ENCODE measurements around the gene TMEM267.
"Not testable (repeated sequence)": the region's sequence is repeated elsewhere in the genome, so short reads cannot be mapped to it uniquely, and the experiment has no call there.

Gene TMEM267, protein sequence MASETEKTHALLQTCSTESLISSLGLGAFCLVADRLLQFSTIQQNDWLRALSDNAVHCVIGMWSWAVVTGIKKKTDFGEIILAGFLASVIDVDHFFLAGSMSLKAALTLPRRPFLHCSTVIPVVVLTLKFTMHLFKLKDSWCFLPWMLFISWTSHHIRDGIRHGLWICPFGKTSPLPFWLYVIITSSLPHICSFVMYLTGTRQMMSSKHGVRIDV

DNA sequence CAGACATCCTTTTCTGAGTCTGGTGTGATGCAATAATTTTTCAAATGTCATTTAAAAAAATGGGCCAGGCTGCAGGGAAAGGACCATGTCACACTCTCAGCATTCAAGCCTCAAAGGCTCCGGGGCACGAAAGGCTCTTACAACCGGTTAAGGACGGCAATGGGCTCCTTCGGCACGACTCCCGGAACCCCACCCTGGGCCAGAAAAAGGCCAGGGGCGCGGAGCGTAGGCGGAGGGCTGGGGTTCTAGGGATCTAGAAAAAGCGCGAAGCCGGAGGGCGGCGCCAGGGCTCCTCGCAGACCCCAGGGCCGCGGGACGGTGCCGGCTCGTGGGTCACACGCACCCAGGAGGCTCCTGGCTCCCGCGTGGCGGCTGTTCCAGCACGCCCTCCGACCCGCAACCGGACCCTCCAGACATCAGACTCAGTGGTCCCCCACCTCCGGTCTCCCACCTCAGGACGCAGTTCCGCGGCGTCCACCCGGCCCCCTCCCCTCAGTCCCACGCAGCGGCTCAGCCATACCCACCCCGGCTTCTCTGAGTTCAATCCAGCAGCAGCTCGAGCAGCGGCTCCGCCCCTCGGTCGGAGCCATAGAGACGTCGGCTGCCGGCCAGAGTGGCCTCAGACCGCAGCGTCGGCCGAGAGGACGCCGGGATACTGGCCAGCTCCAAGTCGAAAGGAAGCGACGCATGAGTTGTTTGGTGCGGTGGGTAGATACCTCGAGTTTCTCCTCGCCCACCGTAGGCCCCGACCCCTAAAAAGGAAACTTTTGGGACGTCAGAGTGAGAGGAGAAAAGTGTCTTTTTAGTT, at the start of gene TMEM267:
Gene TMEM267, minus strand, starts transcription at position 568 of the 808 bp plus-strand sequence. CDS start 29,896 bp downstream, outside the sequence.
- peak; percentile 25 for FAIRE-seq

DNA sequence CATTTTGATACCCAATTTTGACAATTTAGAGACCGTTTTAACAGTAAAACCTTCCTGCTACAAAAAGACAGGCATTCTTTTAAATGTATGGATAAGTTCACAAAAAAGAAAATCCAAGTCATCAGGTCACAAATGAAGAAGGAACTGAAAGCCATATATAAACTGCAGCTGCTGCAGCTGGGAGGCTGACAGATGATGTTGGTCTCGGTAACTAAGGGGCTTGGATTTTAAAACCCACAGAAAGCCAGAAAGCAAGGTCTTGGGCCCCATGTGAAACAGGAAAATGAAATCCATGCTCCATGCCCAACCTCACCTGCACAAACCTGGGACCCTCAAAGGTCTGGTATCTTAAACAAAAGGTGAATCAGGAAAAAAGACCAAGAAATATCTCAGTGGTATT, 47.0 kb upstream of the TMEM267 start:
- no peak for FAIRE-seq

DNA sequence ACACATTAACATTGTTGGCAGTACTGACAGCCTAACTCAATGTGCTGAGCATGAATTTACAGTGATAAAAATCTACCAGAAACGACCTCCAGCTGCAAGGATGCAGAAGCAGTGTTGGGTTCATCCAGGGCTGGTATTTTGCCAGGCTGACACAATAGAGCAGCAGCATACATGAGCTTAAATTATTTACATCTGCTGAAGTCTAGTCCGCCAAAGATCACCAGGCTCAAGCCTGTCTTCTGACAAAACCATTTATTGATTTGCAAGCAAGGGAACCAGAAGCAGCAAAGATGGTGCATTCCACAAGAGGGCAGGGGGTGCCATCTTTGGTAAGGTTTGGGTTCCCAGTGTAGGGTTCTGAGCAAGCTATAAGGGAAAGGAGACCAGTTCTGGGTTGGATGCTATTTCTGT, 40.0 kb upstream of the TMEM267 start:
- FAIRE-seq: no peak

DNA sequence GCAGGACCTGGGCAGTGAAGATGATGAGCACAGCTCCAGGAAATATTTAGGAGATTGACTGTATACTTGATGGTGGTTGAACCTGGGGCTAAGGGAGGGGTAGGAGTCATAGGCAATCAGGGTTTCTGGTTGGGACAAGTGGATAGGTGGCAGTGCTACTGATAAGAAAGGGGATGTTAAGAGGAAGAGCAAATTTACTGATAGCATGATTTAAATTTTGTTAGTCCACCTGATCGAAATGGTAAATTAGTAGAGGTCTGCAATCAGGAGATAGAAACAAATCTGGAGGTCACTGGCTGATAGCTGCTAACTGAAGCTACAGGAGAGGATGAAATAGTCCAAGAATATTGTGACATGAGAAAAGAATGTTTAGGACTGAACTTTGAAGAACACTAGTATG, 37.0 kb upstream of the TMEM267 start:
- FAIRE-seq: no peak

DNA sequence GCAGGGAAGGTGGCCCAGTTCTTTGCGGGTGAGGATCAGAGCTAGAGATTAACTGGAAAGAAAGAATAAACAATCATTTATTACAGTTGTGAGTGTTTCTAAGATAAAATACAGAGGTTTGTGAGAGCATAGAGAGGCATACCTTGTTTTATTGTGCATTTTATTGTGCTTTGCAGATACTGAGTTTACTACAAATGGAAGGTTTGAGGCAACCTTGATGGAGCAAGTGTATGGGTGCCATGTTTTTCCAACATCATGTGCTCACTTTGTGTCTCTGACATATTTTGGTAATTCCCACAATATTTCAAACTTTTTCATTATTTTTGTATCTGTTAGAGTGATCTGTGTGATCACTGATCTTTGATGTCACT, 32.0 kb upstream of the TMEM267 start:
- no peak for FAIRE-seq

DNA sequence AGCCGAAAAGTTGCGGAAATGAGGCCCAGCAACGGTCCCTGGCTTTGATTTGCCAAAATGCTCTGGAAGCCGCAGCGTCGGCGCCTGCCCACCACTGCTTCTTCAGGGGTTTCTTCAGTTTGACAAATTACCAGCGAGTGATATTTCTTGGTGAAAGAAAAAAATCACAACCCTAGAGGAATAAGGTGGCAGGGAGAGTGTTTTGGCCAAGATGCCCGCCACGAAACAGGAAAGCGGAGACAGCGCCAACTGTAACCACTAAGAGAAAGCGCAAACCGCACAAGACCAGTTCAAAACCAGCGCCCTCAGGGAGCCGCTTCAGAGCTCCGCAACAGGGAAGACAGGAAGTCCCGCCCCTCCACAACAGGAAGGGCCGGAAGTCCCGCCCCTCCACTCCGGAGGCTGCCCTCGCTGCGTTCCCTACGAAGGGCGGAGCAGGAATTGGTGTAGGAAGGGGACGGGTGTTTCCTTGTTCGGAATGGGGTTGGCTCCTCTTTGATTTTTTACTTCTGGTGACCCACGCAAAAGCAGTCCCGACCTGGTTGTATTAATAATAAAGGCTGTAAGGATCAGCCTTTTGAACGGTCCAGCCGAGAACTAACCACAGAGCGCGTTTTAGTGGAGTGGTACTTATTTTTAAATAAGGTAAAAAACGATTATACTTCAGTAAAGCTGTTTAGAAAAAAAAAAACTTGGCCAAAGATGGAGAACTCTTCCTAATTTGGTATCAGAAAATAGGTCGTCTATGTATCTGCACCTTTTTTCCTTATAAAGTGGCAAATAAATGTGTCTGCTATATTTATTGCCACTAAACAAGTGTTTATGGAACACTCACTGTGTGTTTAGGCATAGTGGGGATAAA, 31.4 kb upstream of the TMEM267 start, which contains the start of gene C5orf34:
Gene C5orf34, minus strand, starts transcription at position 333 of the 862 bp plus-strand sequence. CDS start 5,809 bp downstream, outside the sequence.
- peak; percentile 54 for FAIRE-seq

DNA sequence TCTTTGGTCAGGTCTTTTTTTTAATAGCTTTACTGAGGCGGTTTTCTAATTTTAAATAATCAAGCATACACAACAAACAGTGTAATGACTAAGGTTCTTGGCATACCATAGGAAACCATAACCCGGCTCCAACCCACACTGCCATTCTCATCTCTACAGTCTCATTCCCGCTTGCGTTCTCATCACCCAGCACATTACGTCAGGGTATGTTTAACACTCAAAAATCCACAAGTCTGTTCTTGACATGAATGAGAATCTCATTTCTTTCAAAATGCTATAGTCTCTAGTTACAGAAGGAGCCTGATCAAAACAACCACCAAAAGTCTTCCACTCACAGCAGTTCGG, 30.8 kb upstream of the TMEM267 start:
- FAIRE-seq: no peak

DNA sequence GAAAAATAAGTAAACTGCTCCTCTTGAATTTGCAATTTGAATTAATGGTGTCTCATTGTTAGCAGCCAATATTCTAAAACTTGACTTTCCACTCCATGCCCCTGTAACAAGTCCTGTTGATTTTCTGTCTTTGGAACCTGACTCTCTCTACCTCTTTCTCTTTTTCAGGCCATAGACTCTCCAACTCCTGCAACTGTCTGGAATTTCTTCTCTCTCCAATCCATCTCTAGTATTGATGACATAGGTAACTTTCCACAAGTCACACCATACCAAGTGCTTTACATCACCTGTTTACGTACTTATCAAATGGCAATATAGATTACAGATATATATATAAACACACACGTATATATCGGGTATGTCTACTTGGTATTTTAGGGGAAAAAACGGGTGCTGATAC, 30.4 kb upstream of the TMEM267 start:
- no peak for FAIRE-seq

DNA sequence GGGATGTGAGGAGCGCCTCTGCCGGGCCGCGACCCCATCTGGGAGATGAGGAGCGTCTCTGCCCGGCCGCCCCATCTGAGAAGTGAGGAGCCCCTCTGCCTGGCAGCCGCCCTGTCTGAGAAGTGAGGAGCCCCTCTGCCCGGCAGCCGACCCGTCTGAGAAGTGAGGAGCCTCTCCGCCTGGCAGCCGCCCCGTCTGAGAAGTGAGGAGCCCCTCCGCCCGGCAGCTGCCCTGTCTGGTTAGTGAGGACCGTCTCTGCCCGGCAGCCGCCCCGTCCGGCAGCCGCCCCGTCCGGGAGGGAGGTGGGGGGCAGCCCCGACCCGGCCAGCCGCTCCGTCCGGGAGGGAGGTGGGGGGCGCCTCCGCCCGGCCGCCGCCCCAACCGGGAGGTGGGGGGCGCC, 27.4 kb upstream of the TMEM267 start:
- FAIRE-seq: not testable (repeated sequence)

DNA sequence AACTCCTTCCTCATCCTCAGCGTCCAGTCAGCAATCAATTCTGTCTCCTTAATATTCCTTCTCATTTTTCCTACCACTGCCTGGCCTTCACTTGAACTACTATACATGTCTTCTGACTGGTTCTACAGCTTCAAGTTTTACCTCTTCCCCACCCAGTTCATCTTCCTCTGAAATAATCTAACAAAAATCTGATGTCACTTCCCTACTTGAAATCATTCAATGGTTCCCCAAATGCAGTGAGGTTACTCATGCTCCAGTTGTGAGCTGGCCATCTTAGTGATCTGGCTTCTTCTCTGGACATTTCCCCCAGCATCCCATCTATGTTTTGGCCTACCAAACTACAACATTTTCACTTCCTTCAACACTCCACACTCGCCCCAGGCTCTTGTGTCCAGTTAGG, 14.9 kb upstream of the TMEM267 start:
- FAIRE-seq: no peak

DNA sequence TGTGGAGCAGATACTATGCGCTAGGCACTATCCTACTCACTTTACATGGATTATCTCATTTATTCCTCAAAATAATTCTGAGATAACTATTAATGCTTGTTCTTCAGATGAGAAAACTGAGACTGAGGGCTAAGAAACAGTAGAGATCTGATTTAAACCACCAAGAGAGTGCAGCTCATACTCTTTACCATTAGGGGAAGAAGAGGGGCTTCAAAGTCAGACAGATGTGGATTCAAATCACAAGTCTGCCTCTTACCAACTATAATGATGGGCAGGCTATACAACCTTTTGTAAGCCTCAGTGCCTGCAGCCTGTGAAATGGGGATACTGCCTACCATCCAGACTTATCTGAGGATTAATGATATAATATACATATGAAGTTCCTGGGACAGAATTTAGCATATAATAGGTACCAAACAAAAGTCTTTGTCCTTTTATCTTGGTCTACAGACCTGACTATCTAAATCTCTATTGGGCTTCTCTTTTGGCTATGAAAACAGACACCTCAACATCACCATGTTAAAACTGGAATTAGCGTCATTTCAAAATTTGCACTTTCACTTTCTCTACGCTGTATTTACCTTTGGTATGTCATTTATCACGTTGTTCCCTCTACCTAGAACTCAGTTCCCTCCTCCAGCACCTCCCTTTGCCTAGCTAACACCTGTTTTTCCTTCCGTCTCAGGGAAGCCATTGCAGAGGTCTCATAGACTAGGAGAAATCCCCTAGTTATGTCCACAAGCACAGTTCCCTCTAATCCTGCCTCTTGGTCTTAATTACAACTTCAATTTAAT, 13.8 kb upstream of the TMEM267 start:
- no peak for FAIRE-seq

DNA sequence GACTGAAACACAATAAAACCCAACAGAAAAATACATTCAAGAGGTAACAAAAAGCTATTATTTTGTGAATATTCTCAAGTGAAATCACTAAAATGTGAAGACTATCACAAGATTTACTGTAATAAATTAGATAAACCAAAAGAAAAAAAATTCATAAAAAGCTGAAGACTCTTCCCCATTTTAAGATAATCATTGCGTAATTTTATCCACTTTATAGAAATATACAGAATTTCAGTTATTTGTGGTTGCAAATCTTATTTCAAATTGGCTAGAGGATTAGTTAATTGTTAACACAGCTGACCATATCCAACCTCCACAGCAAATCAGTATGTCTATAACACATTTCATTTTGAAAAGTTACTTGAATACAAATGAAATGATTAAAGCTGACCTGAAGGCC, 7.7 kb upstream of the TMEM267 start:
- FAIRE-seq: no peak

DNA sequence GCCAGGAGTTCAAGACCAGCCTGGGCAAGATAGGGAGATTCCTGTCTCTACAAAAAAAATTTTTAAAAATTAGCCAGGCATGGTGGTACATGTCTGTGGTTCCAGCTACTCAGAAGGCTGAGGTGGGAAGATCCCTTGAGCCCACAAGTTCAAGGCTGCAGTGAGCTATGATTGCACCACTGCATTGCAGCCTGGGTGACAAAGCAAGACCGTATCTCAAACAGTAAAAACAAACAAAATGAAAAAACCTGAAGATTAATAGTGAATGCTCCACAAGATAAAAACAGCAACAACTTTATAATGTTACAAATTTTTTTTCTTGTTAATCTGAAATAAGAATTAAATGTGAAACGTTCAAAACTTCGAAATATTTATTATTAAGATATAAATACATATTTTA, 2.7 kb upstream of the TMEM267 start:
- no peak for FAIRE-seq

DNA sequence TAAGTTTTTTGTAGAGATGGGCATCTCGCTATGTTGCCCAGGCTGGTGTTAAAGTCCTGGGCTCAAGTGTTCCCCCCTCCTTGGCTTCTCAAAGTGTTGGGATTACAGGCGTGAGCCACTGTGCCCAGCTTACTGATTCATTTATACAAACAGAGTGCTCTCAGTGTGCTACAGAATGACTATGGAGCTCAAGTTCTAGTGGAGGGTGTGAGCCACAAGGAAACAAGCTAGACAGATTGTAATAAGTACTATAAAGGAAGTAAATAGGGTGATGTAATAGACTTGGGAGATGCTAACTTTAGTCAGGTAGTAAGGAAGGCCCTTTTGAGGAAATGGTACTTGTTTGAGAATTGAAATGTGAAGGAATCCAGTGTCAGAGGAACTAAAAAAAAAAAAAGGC, 1.7 kb upstream of the TMEM267 start:
- no peak for FAIRE-seq

DNA sequence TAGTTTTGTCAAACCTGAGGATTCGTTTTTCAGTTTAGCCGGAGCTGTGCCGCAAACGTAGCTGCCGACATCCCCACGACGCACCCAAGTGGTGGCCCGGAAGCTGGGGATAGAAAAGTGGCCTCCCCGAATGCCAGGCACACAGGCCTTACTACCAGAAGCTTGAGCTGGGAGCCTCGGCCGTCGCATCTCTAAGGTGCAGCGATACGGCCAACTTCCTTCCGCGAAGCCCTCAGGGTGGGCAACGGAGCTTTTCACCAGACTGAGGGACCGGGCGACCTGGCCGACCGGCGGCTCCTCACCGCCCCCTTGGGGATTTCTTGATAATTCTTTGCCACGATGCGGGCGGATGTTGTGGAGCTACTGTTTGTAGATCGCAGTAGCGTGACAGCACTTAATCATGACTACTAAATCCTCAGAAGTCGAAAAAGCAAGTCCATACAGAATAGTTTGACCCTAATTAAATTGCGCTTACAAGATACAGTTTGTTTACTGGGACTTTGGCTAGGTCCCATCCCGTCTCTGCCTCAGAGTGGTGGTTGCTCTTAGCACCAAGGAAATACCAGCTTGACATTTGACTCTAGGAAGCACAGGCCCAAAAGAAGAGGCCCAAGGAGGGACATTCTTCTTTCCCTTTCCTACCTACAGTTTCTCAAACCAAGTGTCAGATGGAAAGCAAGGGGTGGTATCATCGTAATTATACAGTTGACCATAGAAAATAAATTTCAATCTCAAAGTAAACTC, 613 bp upstream of the TMEM267 start:
- FAIRE-seq: no peak

DNA sequence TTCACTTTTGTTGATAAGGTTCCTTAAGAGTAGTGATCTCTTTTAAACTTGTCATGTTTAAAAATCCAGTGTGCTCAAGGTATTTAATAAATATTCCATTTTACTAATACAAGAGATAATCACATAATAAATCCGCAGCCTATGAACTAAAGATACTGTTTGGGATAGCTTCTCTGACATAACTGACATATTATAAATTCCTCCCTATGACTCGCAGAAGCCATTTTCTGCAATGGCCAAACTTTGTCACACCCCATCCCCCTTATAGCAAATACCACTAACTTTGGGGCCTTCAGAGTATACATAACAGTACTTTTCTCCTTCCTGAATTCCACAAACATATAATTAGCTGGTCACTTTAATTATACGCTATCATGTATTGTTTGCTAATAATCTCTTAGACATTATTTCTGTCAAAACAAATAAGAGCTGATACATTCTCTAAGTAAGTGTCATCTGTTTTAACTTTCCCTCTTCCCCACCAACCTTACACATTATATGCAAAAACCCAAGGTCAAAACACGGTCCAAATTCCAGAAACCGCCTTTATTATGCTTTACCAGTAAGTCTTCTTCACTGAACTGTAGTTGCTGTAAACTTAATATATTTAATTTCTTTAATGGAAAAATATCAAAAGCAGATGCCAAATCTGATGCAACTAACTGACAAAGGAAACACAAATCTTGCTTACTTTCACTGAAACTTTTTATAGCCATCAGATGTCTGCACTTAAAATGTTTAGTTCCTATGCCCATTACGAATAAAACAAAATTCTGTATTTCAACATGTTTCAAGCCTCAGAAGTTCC, 971 bp downstream of the TMEM267 start:
- FAIRE-seq: no peak

DNA sequence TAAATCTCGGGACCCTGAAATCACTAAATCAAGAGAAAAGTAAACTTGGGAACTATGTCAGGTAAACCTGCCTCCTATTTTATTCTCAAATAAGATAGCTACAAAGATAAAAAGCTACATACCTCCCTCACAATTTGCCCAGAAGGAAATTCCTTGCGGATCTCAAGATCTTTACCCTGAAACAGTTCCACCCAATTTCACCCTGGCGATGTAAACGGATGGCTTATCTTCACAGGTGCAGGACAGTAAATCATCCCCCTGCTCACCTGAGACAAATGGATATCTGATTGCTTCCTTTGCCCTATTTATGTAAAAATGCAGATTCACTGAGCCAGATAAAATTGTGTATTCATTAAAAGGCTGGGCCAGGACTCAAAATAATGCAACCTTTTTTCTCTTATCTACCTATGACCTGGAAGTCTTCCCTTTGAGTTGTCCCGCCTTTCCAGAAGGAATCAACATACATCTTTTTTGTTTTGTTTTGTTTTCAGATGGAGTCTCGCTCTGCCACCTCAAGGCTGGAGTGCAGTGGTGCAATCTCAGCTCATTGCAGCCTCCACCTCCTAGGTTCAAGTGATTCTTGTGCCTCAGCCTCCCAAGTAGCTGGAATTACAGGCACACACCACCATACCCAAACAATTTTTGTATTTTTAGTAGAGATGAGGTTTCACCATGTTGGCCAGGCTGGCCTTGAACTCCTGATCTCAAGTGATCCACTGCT, 13.8 kb downstream of the TMEM267 start:
- FAIRE-seq: no peak

DNA sequence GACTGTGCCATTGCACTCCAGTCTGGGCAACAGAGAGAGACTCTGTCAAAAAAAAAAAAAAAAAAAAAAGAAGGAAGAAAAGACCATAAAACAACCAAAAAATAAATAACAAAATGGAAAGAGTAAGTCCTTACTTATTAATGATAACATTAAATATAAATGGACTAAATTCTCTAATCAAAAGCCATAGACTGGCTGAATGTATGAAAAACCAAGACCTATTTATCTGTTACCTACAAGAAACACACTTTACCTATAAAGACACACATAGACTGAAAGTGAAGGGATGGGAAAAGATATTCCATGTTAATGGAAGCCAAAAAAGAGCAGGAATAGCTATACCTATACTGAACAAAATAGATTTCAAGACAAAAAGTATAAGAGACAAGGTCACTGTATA, 16.6 kb downstream of the TMEM267 start:
- FAIRE-seq: no peak

DNA sequence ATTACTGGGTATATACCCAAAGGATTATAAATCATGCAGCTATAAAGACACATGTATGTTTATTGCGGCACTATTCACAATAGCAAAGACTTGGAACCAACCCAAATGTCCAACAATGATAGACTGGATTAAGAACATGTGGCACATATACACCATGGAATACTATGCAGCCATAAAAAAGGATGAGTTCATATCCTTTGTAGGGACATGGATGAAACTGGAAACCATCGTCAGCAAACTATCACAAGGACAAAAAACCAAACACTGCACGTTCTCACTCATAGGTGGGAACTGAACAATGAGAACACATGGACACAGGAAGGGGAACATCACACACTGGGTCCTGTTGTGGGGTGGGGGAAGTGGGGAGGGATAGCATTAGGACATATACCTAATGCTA, 18.2 kb downstream of the TMEM267 start:
- FAIRE-seq: not testable (repeated sequence)

DNA sequence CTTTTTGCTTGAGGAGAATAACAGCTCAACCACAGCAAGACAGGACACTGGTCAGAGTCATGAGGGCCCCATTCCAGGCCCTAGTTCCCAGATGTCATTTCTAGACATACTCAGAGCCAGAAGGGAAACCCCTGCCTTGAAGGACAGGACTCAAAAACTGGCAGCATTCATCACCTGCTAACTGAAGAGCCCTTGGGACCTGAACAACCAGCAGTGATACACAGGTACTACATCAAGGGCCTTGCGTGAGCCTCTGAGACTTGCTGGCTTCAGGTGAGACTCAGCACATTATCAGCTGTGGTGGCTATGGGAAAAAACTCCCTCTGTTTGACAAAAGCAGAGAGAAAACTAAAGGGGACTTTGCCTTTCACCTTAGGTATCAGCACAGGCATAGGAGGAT, 22.6 kb downstream of the TMEM267 start:
- FAIRE-seq: no peak

Measured in TTC549 (cell line).